D721Med (cell line): ENCODE results near the gene MBD4.

Source experiments
- DNase-seq: peaks from one replicate; pipeline ENCODE4 v3.0.0; 2011; ENCODE audit warnings: low spot score; ENCODE audit not compliant: insufficient read length
- FAIRE-seq: peaks from 2 replicates; lab custom pipeline; 2011; peaks lifted over from hg19 to GRCh38; lab: Jason Lieb, UNC
- TF ChIP-seq, protein P1 (sequence below): IDR thresholded peaks from 2 replicates; pipeline ENCODE4 v1.5.1; 2012; ENCODE audit warnings: mild to moderate bottlenecking, control low read depth; ENCODE audit not compliant: insufficient read depth; ENCODE audit errors: missing control alignments

MBD4 gene

DNA sequence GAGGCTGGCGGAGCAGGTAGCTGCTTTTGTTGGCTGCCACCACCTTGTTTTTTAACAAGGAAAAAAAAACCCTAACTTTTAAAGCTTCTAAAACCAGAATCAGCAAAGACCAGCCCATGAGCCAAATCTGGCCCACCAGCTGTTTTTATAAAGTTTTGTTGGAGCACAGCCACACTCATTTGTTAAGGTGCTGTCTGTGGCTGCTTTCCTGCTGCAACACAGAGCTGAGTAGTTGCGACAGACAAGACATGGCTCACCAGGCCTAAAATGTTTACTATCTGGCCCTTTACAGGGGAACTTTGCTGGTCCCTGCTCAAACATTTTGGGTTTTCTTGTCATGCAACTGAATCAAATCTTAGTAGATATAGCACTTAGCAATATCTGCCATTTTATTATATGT lies 30.2 kb downstream of the MBD4 start:
- no peak for DNase-seq
- no peak for FAIRE-seq
- TF ChIP-seq, protein P1, sequence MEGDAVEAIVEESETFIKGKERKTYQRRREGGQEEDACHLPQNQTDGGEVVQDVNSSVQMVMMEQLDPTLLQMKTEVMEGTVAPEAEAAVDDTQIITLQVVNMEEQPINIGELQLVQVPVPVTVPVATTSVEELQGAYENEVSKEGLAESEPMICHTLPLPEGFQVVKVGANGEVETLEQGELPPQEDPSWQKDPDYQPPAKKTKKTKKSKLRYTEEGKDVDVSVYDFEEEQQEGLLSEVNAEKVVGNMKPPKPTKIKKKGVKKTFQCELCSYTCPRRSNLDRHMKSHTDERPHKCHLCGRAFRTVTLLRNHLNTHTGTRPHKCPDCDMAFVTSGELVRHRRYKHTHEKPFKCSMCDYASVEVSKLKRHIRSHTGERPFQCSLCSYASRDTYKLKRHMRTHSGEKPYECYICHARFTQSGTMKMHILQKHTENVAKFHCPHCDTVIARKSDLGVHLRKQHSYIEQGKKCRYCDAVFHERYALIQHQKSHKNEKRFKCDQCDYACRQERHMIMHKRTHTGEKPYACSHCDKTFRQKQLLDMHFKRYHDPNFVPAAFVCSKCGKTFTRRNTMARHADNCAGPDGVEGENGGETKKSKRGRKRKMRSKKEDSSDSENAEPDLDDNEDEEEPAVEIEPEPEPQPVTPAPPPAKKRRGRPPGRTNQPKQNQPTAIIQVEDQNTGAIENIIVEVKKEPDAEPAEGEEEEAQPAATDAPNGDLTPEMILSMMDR: no peak

DNA sequence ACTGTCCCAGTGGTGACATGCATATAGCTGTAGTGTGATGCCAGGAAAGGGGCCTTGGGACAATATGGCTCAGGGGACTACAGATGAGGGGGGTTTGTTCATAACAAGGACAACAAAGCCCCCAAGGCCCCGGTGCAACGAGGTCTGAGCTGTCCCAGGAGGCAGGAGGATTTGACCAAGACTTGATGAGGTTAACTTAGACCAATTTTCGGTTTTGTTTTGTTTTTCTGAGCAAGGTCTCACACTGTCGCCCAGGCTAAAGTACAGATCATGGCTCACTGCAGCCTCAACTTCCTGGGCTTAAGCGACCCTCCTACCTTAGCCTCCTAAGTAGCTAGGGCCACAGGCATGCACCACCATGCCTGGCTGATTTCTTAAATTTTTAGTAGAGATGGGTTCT lies 35.1 kb downstream of the MBD4 start:
- no peak for DNase-seq
- TF ChIP-seq, protein P1: no peak
- FAIRE-seq: no peak

DNA sequence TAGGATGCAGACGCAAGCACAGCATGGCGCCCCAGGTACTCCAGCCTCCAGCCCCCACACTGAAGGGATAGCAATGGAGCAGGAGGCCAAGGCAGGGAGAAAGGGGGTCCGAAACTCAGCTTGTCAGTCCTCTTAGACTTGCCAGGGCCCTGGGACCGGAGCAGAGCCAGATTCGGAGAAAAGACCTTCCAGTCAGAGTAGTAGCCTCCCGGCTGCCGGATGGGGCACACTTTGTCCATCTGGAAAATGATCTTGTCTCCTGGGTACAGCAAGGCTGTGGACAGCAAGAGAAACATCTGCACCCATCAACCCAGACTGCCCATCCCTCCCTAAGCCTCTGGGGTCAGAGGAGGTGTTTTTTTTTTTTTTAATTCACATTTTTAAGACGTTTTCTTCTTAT lies 35.6 kb downstream of the MBD4 start:
- TF ChIP-seq, protein P1: no peak
- no peak for FAIRE-seq
- no peak for DNase-seq

DNA sequence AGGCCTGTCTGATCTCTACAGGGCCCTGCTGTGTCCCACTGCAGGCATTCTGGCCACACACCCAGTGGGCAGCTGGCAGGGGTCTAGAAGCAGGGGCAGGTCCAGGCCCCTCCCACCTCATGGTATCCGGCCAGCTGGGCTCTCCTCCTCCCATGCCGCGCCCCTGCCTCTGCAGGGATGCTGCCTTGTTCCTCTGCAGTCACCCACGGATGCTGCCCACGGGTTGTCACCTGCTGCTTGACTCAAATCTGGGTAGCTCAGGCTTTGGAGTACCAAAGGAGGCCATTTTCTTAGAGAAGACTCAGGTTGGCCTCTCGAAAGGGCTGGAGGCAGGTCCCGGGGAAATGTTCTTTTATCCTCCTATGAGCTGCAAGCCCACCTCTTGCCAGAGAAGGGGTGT lies 36.3 kb downstream of the MBD4 start:
- TF ChIP-seq, protein P1: no peak
- FAIRE-seq (no peak), DNase-seq (no peak)

DNA sequence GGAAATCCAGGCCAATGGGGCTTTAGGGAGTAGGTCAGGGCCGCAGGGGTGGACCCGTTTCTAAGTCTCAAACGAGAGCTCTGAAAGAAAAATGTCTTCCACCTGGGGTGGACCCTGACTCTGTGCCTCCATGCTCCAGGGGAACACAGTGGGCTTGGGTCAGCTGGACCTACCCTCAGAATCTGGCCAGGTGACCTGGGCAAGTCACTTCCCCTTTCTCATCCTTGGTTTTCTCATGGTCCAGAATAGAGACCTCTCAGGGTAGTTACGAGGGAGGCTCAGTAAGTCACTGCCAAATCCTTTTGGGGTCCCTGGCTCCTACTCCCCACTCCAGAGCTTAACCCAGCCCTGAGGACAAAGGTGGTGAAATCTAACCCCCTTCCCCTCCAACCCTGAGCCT lies 37.1 kb downstream of the MBD4 start:
- DNase-seq (no peak), FAIRE-seq (no peak)
- TF ChIP-seq, protein P1: no peak

DNA sequence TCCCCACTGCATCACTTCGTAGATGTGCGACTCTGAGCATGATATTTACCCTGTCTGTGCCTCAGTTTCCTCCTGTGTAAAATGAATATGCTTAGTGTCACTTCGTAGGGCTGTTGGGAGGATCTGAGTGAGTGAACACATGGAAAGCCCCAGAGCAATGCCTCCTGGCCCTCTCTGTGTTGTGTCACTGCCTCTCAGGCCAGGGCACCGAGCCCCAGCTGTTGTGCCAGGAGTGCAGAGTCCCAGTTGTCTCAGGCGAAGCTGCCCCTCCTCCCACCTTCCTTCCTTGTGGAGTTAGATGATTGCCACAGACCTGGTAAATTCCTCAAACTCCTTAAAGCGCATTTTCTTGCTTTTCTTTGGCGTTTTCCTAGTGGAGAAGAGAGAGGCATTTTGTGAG lies 37.5 kb downstream of the MBD4 start:
- DNase-seq (no peak), FAIRE-seq (no peak)
- TF ChIP-seq, protein P1: no peak

DNA sequence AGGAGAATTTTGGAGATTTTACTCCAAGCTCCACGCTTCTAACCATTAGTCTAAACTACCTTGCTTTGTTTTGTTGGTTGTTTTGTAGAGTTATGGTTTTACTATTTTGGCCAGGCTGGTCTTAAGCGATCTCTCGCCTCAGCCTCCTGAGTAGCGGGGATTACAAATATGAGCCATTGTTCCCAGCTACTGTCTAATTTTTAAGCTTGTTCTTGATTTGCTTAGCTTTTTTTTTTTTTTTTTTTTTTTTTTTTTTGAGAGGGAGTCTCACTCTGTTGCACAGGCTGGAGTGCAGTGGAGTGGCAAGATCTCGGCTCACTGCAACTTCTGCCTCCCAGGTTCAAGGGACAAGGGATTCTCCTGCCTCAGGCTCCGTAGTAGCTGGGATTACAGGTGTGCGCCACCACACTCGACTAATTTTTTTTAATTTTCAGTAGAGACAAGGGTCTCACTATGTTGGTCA lies 39.8 kb downstream of the MBD4 start:
- TF ChIP-seq, protein P1: no peak
- FAIRE-seq: no peak
- no peak for DNase-seq
